T-helper 2 cell treated with Interferon-gamma antibody and Interleukin-4, amounts not matched to agents 5 μg/mL and 100 μg/mL, for 36 hours (primary cell): ENCODE data around the gene TRPM7.
"Not testable (repeated sequence)": the region's sequence is repeated elsewhere in the genome, so short reads cannot be mapped to it uniquely, and the experiment has no call there.

Source experiments
- DNase-seq: peaks from one replicate; pipeline ENCODE4 v3.0.0; 2021; ENCODE audit warnings: low spot score
- H3K27ac Mint-ChIP-seq: one replicate; pipeline ENCODE4 v1.8.0; 2021; ENCODE audit warnings: mild to moderate bottlenecking, mixed read lengths
- H3K27me3 Mint-ChIP-seq: one replicate; pipeline ENCODE4 v1.8.0; 2021; ENCODE audit warnings: low read depth, mixed read lengths
- H3K36me3 Mint-ChIP-seq: one replicate; pipeline ENCODE4 v1.8.0; 2021; ENCODE audit warnings: low read depth, mixed read lengths
- H3K4me1 Mint-ChIP-seq: one replicate; pipeline ENCODE4 v1.8.0; 2021; ENCODE audit warnings: low read depth, mixed read lengths
- H3K4me3 Mint-ChIP-seq: one replicate; pipeline ENCODE4 v1.8.0; 2022; ENCODE audit warnings: mild to moderate bottlenecking, moderate library complexity, mixed read lengths
- H3K9me3 Mint-ChIP-seq: one replicate; pipeline ENCODE4 v1.8.0; 2021; ENCODE audit warnings: mixed read lengths

The TRPM7 gene

GRCh38 chr15:50686469-50687301, at the start of gene TRPM7:
Gene TRPM7, minus strand, starts transcription at chr15:50686797. Its CDS starts 264 bp downstream, at chr15:50686533.
- peak within 1 kb of the TSS; percentile 99 for H3K4me3 Mint-ChIP-seq
- peaks cover 30% of the 10 kb centered on the region for H3K36me3 Mint-ChIP-seq
- no peaks in the 10 kb centered on the region for H3K9me3 Mint-ChIP-seq
- DNase-seq, result peak; percentile 92
- peaks cover 31% of the 10 kb centered on the region for H3K4me1 Mint-ChIP-seq
- H3K27me3 Mint-ChIP-seq, result no peaks in the 10 kb centered on the region
- peak within 1 kb of the TSS; percentile 98 for H3K27ac Mint-ChIP-seq

GRCh38 chr15:50735156-50735555, 48.6 kb upstream of the TRPM7 start:
- no peaks in the 10 kb centered on the region for H3K9me3 Mint-ChIP-seq
- no peak overlapping the region for H3K27ac Mint-ChIP-seq
- DNase-seq, result no peak
- H3K4me3 Mint-ChIP-seq, result no peak overlapping the region
- no peaks in the 10 kb centered on the region for H3K4me1 Mint-ChIP-seq
- H3K27me3 Mint-ChIP-seq, result no peaks in the 10 kb centered on the region
- H3K36me3 Mint-ChIP-seq, result peaks cover 42% of the 10 kb centered on the region

DNA sequence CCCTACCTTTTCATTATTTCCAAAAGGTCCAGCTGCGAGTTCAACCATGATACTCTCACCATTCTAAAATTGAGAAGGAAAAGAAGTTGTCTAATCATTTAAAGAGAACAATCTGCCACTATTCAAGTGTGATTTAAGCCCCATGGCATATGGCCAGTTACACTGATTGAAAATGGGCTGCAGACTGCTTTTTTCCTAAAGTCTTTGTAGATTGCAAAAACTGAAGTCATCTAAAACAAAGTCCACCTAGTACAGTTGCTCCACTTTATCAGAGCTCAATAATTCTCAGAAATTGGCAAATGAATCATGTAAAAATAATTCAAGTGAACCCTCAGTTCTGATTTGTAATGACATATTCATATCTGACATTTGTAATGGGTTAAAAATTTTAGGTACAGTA, 39.7 kb upstream of the TRPM7 start:
- Mint-ChIP-seq H3K4me3 (no peak overlapping the region), H3K4me1 (no peaks in the 10 kb centered on the region), H3K27ac (no peak overlapping the region), H3K36me3 (peaks cover 31% of the 10 kb centered on the region), H3K9me3 (no peaks in the 10 kb centered on the region), H3K27me3 (no peaks in the 10 kb centered on the region)
- no peak for DNase-seq

- Mint-ChIP-seq H3K27ac (no peak overlapping the region), H3K36me3 (peaks cover 31% of the 10 kb centered on the region), H3K4me1 (no peaks in the 10 kb centered on the region), H3K27me3 (no peaks in the 10 kb centered on the region), H3K4me3 (no peak overlapping the region), H3K9me3 (no peaks in the 10 kb centered on the region)
- no peak for DNase-seq
Observed at GRCh38 chr15:50718700-50719125, 32.1 kb upstream of the TRPM7 start.

GRCh38 chr15:50712018-50712417, 25.4 kb upstream of the TRPM7 start:
- Mint-ChIP-seq H3K27ac (peak overlapping the region; percentile 31), H3K27me3 (no peaks in the 10 kb centered on the region), H3K36me3 (peaks cover 25% of the 10 kb centered on the region), H3K9me3 (no peaks in the 10 kb centered on the region), H3K4me3 (no peak overlapping the region), H3K4me1 (no peaks in the 10 kb centered on the region)
- DNase-seq, result no peak

- H3K27me3 Mint-ChIP-seq, result no peaks in the 10 kb centered on the region
- H3K4me3 Mint-ChIP-seq, result no peak overlapping the region
- no peaks in the 10 kb centered on the region for H3K4me1 Mint-ChIP-seq
- H3K27ac Mint-ChIP-seq, result no peak overlapping the region
- DNase-seq, result no peak
- peaks cover 24% of the 10 kb centered on the region for H3K36me3 Mint-ChIP-seq
- H3K9me3 Mint-ChIP-seq, result no peaks in the 10 kb centered on the region
Observed at GRCh38 chr15:50710585-50710984, 24.0 kb upstream of the TRPM7 start.

DNA sequence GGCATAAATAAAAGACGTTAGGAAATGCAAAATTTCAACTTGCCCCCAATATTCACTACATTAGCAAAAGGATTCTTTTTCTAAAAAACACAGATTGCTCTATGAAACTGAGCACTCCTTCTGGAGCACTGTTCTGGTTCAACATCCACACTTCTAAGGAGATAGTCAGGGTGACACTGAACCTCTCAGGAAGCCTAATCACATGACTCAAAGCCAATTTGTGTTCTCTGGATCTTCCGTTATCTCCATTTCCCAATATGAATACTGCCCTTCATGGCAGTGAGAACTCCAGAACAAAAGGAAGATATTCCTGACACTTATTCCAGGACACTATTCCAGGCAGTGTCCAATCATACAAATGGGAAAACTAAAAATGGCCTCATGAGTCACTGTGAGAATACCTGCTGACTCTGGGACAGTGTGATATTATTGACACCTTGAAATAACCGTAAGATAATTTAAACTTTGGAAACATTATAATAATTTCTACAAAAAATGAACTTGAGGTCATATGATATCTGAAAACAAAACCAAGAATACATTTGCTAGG, 21.4 kb upstream of the TRPM7 start:
- no peaks in the 10 kb centered on the region for H3K27me3 Mint-ChIP-seq
- no peaks in the 10 kb centered on the region for H3K4me1 Mint-ChIP-seq
- peaks cover 21% of the 10 kb centered on the region for H3K36me3 Mint-ChIP-seq
- H3K4me3 Mint-ChIP-seq, result no peak overlapping the region
- no peak for DNase-seq
- H3K9me3 Mint-ChIP-seq, result no peaks in the 10 kb centered on the region
- no peak overlapping the region for H3K27ac Mint-ChIP-seq

GRCh38 chr15:50702762-50703334, 16.3 kb upstream of the TRPM7 start:
- no peak overlapping the region for H3K27ac Mint-ChIP-seq
- DNase-seq, result no peak
- no peaks in the 10 kb centered on the region for H3K27me3 Mint-ChIP-seq
- no peaks in the 10 kb centered on the region for H3K9me3 Mint-ChIP-seq
- H3K4me3 Mint-ChIP-seq, result no peak overlapping the region
- no peaks in the 10 kb centered on the region for H3K4me1 Mint-ChIP-seq
- peaks cover 11% of the 10 kb centered on the region for H3K36me3 Mint-ChIP-seq

GRCh38 chr15:50698101-50698500, 11.5 kb upstream of the TRPM7 start:
- DNase-seq, result no peak
- no peak overlapping the region for H3K4me3 Mint-ChIP-seq
- H3K27me3 Mint-ChIP-seq, result no peaks in the 10 kb centered on the region
- H3K36me3 Mint-ChIP-seq, result peaks cover 4% of the 10 kb centered on the region
- no peak overlapping the region for H3K27ac Mint-ChIP-seq
- H3K4me1 Mint-ChIP-seq, result no peaks in the 10 kb centered on the region
- no peaks in the 10 kb centered on the region for H3K9me3 Mint-ChIP-seq

DNA sequence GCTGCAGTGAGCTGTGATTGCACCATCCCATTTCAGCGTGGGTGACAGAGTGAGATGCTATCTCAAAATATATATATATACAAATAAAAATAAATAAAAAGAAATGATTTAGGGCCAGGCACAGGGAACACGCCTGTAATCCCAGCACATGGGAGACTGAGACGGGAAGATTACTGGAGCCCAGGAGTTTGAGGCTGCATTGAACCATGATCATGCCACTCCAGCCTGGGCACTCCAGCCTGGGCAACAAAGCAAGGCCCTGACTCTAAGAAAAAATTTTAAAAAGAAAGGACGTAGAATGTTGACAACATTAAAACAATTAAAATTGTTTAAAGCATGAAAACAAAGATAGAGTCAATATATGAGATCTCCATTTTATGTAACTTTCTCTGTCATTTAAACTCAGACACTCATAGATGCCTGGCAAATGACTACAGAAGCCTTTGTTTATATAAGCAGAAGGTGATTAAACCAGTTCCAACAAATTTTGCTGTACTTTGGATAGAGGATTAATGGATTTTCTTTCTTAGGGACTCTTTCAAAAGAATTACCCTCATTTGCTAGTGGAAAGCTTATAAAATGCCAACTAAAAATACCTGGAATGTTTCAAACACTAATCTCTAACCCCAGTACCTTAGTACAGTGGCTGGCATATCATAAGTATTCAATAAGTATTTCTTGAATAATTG, 10.7 kb upstream of the TRPM7 start:
- Mint-ChIP-seq H3K4me3 (no peak overlapping the region), H3K9me3 (no peaks in the 10 kb centered on the region), H3K27ac (no peak overlapping the region), H3K27me3 (no peaks in the 10 kb centered on the region), H3K36me3 (peaks cover 4% of the 10 kb centered on the region), H3K4me1 (no peaks in the 10 kb centered on the region)
- no peak for DNase-seq

DNA sequence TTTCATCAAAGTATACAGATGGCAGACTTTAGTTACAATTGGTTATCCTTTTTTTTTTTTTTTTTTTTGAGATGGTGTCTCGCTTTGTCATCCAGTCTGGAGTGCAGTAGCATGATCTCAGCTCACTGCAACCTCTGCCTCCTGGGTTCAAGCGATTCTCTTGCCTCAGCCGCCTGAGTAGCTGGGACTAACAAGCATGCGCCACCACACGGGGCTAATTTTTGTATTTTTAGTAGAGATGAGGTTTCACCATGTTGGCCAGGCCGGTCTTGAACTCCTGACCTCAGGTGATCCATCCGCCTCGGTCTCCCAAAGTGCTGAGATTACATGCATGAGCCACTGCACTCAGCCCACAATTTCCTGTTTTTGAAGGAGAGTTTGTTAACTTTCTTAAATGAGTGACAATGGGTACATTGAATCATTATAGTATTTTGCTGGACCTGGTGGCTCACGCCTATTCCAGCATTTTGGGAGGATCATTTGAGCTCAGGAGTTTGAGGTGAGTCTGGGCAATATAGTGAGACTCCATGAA, 8.1 kb upstream of the TRPM7 start:
- not testable (repeated sequence) for H3K36me3 Mint-ChIP-seq, H3K9me3 Mint-ChIP-seq, H3K4me1 Mint-ChIP-seq, H3K27me3 Mint-ChIP-seq, H3K4me3 Mint-ChIP-seq, DNase-seq, H3K27ac Mint-ChIP-seq

GRCh38 chr15:50687302-50687902, 805 bp upstream of the TRPM7 start:
- H3K9me3 Mint-ChIP-seq, result no peaks in the 10 kb centered on the region
- peaks cover 30% of the 10 kb centered on the region for H3K4me1 Mint-ChIP-seq
- H3K36me3 Mint-ChIP-seq, result peaks cover 29% of the 10 kb centered on the region
- no peak for DNase-seq
- peak overlapping the region; percentile 99 for H3K4me3 Mint-ChIP-seq
- peak overlapping the region; percentile 98 for H3K27ac Mint-ChIP-seq
- no peaks in the 10 kb centered on the region for H3K27me3 Mint-ChIP-seq

DNA sequence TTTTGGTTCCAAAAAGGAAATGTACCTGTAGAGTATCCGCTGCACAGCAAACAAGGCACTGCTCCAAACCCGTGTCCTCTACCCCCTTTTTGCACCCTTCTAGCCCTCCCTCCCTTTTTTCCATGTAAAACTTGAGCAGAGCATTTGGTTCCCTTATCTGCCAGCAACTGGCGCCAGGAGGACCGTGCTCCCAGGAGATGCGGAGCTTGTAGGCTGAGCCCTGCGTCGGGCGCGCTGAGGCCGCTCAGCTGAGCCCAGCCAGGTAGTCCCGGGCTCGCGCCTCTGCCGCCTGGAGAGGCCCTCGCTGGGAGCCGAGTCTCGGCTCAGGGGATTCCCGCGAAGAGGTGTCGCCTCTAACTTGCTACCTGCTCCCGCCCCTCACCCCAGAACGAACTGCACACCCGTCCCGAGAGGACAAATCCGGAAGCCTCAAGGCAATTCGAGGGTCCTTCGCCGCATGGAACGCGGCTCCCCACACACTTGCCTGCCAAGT, 575 bp downstream of the TRPM7 start:
- H3K4me3 Mint-ChIP-seq, result peak overlapping the region; percentile 99
- H3K27me3 Mint-ChIP-seq, result no peaks in the 10 kb centered on the region
- peak; percentile 76 for DNase-seq
- no peaks in the 10 kb centered on the region for H3K9me3 Mint-ChIP-seq
- H3K36me3 Mint-ChIP-seq, result peaks cover 33% of the 10 kb centered on the region
- H3K4me1 Mint-ChIP-seq, result peaks cover 37% of the 10 kb centered on the region
- H3K27ac Mint-ChIP-seq, result peak overlapping the region; percentile 98
